GM12892 (cell line): ENCODE measurements around the gene CLDND1.

ENCODE experiments used
- POLR2A ChIP-seq: IDR thresholded peaks from 2 replicates; pipeline ENCODE4 v1.6.1; 2011; ENCODE audit warnings: low read depth, low read length, control low read depth
- POLR2AphosphoS5 ChIP-seq: IDR thresholded peaks from 2 replicates; pipeline ENCODE4 v1.6.1; 2011; ENCODE audit warnings: low read depth, low read length, control low read depth

DNA sequence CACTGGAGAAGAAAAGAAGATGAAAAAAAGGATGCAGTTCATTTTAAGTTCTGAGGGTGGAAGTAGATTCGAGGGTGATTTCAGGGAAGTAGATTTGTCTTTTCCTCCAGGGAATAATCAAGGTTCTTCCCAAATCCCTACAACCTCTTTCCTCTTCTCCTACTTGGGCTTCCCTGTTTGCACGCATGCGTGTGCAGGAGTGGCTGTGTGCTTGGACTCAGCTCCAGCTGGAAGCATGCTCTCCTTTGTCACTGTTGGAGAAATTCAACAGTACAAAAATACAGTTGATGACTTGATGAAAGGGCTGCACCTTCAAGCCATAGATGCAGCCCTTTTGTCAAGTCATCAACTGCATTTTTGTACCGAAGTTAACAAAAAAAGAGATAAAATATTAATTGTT is 21.4 kb downstream of the CLDND1 start:
- TF ChIP-seq POLR2A, result no peak
- TF ChIP-seq POLR2AphosphoS5, result no peak
